WTC11 (cell line): ENCODE results near the gene CD276. TPM values are rescaled to one million over a fixed set of nuclear protein-coding genes. Genes with fewer than 3 reads are reported as not detected.

Experiments
- ATAC-seq: fragments of 200-7000 bp; cut with Tn5 transposase; 2 replicates; pipeline ENCODE4 v1.10.0; 2021; ENCODE audit warnings: mild to moderate bottlenecking, moderate library complexity
- CTCF ChIA-PET: fragments of 300-600 bp; sonication (Branson Sonifier 250); formaldehyde crosslinking; loops from one replicate; lab custom pipeline; 2021; ENCODE audit warnings: antibody characterized with exemption; lab: Charles Lee
- POLR2A ChIA-PET: fragments of 350-600 bp; sonication (Branson Sonifier 250); formaldehyde crosslinking; loops from one replicate; lab custom pipeline; 2021; ENCODE audit warnings: antibody characterized with exemption; lab: Charles Lee
- DNase-seq: peaks from one replicate; pipeline ENCODE4 v3.0.0; 2021; ENCODE audit warnings: low spot score
- H3K27ac Mint-ChIP-seq: 2 replicates; pipeline ENCODE4 v1.8.0; 2021; ENCODE audit warnings: mixed read lengths
- H3K27me3 Mint-ChIP-seq: 2 replicates; pipeline ENCODE4 v1.8.0; 2021; ENCODE audit warnings: low read depth, mild to moderate bottlenecking, moderate library complexity, mixed read lengths
- H3K36me3 Mint-ChIP-seq: 2 replicates; pipeline ENCODE4 v1.8.0; 2021; ENCODE audit warnings: mixed read lengths
- H3K4me1 Mint-ChIP-seq: 2 replicates; pipeline ENCODE4 v1.8.0; 2022; ENCODE audit warnings: mixed read lengths
- H3K4me3 Mint-ChIP-seq: 2 replicates; pipeline ENCODE4 v1.8.0; 2021; ENCODE audit warnings: mild to moderate bottlenecking, moderate library complexity, mixed read lengths
- H3K9me3 Mint-ChIP-seq: 2 replicates; pipeline ENCODE4 v1.8.0; 2021; ENCODE audit warnings: mixed read lengths
- ESRRA ChIP-seq: sonication (generic); formaldehyde crosslinking; IDR thresholded peaks from 2 replicates; pipeline ENCODE4 v1.8.1; 2022; ENCODE audit warnings: mild to moderate bottlenecking, missing genetic modification reagents, borderline replicate concordance
- NFATC4 ChIP-seq: fragments of 250-450 bp; sonication (Bioruptor Pico); IDR thresholded peaks from 2 replicates; pipeline ENCODE4 v1.9.0; 2021; ENCODE audit warnings: mild to moderate bottlenecking
- NR2C2 ChIP-seq: sonication (generic); formaldehyde crosslinking; IDR thresholded peaks from 2 replicates; pipeline ENCODE4 v1.8.0; 2022; ENCODE audit warnings: mild to moderate bottlenecking, missing genetic modification reagents
- RORB ChIP-seq: fragments of 250-450 bp; sonication (Bioruptor Pico); IDR thresholded peaks from 2 replicates; pipeline ENCODE4 v1.9.0; 2021; ENCODE audit warnings: mild to moderate bottlenecking
- ZBTB21 ChIP-seq: sonication (generic); formaldehyde crosslinking; IDR thresholded peaks from 2 replicates; pipeline ENCODE4 v1.8.1; 2023; ENCODE audit warnings: mild to moderate bottlenecking, missing genetic modification reagents, borderline replicate concordance
- ZNF232 ChIP-seq: sonication (generic); formaldehyde crosslinking; IDR thresholded peaks from 2 replicates; pipeline ENCODE4 v1.8.0; 2022; ENCODE audit warnings: mild to moderate bottlenecking, missing genetic modification reagents
- ZNF317 ChIP-seq: sonication (generic); formaldehyde crosslinking; IDR thresholded peaks from 2 replicates; pipeline ENCODE4 v1.8.1; 2023; ENCODE audit warnings: low read depth, mild to moderate bottlenecking, moderate library complexity, missing genetic modification reagents, borderline replicate concordance
- ZNF396 ChIP-seq: fragments of 250-450 bp; sonication (Bioruptor Pico); IDR thresholded peaks from 2 replicates; pipeline ENCODE4 v1.8.0; 2021; ENCODE audit warnings: mild to moderate bottlenecking, moderate library complexity, borderline replicate concordance
- ZNF671 ChIP-seq: fragments of 250-450 bp; sonication (Bioruptor Pico); IDR thresholded peaks from 2 replicates; pipeline ENCODE4 v1.8.0; 2021; ENCODE audit warnings: mild to moderate bottlenecking
- total RNA-seq: library from RNA; stranded (reverse); gene quantifications from 3 replicates; pipeline ENCODE4 v1.2.3, GENCODE V29; 2021
- TF ChIP-seq, protein P1 (sequence below): sonication (generic); formaldehyde crosslinking; IDR thresholded peaks from 2 replicates; pipeline ENCODE4 v1.8.1; 2023; ENCODE audit warnings: mild to moderate bottlenecking, moderate library complexity, missing genetic modification reagents
- TF ChIP-seq, protein P2 (sequence below): sonication (generic); formaldehyde crosslinking; IDR thresholded peaks from 2 replicates; pipeline ENCODE4 v1.8.1; 2022; ENCODE audit warnings: low read depth, mild to moderate bottlenecking, moderate library complexity, missing genetic modification reagents, borderline replicate concordance
- TF ChIP-seq, protein P3 (sequence below): sonication (generic); formaldehyde crosslinking; IDR thresholded peaks from 2 replicates; pipeline ENCODE4 v1.8.0; 2022; ENCODE audit warnings: mild to moderate bottlenecking, missing genetic modification reagents
- TF ChIP-seq, protein P4 (sequence below): sonication (generic); formaldehyde crosslinking; IDR thresholded peaks from 2 replicates; pipeline ENCODE4 v1.8.1; 2023; ENCODE audit warnings: mild to moderate bottlenecking, missing genetic modification reagents
- TF ChIP-seq, protein P5 (sequence below): fragments of 200-600 bp; IDR thresholded peaks from 2 replicates; pipeline ENCODE4 v1.8.0; 2022; ENCODE audit warnings: antibody characterized with exemption
- TF ChIP-seq, protein P6 (sequence below): fragments of 250-450 bp; sonication (Bioruptor Pico); IDR thresholded peaks from 2 replicates; pipeline ENCODE4 v1.9.0; 2021; ENCODE audit warnings: mild to moderate bottlenecking
- TF ChIP-seq, protein P7 (sequence below): sonication (generic); formaldehyde crosslinking; IDR thresholded peaks from 2 replicates; pipeline ENCODE4 v1.8.0; 2023; ENCODE audit warnings: mild to moderate bottlenecking, missing genetic modification reagents
- TF ChIP-seq, protein P8 (sequence below): sonication (generic); formaldehyde crosslinking; IDR thresholded peaks from 2 replicates; pipeline ENCODE4 v1.8.0; 2022; ENCODE audit warnings: mild to moderate bottlenecking, missing genetic modification reagents
- TF ChIP-seq, protein P9 (sequence below): sonication (generic); formaldehyde crosslinking; IDR thresholded peaks from 2 replicates; pipeline ENCODE4 v1.8.1; 2022; ENCODE audit warnings: mild to moderate bottlenecking, moderate library complexity, missing genetic modification reagents

The CD276 gene
- total RNA-seq, 1 experiment from 2014 or later = 153 TPM

DNA sequence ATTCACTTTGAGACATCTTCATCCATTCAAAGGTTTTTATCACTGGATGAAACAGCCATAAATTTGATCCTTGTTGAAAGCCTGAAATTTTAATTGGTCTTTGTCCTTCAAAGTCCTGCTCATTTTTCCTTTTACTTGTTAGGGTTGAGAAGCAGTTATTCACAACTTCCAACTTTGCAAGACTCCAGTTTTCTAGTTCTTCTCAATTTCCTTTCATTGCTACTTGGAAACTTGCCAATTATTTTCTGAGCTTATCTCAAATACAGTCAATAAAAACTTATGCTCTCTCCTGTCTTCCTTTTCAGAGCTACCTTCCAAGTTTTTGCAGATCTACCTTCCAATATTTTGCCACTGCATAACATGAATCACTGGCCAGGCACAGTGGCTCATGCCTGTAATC lies 23.7 kb upstream of the CD276 start (continued):
- TF ChIP-seq, protein P1, sequence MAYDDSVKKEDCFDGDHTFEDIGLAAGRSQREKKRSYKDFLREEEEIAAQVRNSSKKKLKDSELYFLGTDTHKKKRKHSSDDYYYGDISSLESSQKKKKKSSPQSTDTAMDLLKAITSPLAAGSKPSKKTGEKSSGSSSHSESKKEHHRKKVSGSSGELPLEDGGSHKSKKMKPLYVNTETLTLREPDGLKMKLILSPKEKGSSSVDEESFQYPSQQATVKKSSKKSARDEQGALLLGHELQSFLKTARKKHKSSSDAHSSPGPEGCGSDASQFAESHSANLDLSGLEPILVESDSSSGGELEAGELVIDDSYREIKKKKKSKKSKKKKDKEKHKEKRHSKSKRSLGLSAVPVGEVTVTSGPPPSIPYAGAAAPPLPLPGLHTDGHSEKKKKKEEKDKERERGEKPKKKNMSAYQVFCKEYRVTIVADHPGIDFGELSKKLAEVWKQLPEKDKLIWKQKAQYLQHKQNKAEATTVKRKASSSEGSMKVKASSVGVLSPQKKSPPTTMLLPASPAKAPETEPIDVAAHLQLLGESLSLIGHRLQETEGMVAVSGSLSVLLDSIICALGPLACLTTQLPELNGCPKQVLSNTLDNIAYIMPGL (CRISPR knock-in tag) = no peak
- TF ChIP-seq, protein P2, sequence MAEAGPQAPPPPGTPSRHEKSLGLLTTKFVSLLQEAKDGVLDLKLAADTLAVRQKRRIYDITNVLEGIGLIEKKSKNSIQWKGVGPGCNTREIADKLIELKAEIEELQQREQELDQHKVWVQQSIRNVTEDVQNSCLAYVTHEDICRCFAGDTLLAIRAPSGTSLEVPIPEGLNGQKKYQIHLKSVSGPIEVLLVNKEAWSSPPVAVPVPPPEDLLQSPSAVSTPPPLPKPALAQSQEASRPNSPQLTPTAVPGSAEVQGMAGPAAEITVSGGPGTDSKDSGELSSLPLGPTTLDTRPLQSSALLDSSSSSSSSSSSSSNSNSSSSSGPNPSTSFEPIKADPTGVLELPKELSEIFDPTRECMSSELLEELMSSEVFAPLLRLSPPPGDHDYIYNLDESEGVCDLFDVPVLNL (CRISPR knock-in tag) = no peak
- TF ChIP-seq, protein P3, sequence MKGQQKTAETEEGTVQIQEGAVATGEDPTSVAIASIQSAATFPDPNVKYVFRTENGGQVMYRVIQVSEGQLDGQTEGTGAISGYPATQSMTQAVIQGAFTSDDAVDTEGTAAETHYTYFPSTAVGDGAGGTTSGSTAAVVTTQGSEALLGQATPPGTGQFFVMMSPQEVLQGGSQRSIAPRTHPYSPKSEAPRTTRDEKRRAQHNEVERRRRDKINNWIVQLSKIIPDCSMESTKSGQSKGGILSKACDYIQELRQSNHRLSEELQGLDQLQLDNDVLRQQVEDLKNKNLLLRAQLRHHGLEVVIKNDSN (CRISPR knock-in tag) = no peak
- TF ChIP-seq, protein P4, sequence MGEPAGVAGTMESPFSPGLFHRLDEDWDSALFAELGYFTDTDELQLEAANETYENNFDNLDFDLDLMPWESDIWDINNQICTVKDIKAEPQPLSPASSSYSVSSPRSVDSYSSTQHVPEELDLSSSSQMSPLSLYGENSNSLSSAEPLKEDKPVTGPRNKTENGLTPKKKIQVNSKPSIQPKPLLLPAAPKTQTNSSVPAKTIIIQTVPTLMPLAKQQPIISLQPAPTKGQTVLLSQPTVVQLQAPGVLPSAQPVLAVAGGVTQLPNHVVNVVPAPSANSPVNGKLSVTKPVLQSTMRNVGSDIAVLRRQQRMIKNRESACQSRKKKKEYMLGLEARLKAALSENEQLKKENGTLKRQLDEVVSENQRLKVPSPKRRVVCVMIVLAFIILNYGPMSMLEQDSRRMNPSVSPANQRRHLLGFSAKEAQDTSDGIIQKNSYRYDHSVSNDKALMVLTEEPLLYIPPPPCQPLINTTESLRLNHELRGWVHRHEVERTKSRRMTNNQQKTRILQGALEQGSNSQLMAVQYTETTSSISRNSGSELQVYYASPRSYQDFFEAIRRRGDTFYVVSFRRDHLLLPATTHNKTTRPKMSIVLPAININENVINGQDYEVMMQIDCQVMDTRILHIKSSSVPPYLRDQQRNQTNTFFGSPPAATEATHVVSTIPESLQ (CRISPR knock-in tag) = no peak
- TF ChIP-seq NFATC4 (CRISPR knock-in tag) (no peak), ZBTB21 (CRISPR knock-in tag) (no peak), NR2C2 (CRISPR knock-in tag) (no peak), ZNF317 (CRISPR knock-in tag) (no peak), ESRRA (CRISPR knock-in tag) (no peak)
- TF ChIP-seq, protein P5, sequence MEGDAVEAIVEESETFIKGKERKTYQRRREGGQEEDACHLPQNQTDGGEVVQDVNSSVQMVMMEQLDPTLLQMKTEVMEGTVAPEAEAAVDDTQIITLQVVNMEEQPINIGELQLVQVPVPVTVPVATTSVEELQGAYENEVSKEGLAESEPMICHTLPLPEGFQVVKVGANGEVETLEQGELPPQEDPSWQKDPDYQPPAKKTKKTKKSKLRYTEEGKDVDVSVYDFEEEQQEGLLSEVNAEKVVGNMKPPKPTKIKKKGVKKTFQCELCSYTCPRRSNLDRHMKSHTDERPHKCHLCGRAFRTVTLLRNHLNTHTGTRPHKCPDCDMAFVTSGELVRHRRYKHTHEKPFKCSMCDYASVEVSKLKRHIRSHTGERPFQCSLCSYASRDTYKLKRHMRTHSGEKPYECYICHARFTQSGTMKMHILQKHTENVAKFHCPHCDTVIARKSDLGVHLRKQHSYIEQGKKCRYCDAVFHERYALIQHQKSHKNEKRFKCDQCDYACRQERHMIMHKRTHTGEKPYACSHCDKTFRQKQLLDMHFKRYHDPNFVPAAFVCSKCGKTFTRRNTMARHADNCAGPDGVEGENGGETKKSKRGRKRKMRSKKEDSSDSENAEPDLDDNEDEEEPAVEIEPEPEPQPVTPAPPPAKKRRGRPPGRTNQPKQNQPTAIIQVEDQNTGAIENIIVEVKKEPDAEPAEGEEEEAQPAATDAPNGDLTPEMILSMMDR = no peak

DNA sequence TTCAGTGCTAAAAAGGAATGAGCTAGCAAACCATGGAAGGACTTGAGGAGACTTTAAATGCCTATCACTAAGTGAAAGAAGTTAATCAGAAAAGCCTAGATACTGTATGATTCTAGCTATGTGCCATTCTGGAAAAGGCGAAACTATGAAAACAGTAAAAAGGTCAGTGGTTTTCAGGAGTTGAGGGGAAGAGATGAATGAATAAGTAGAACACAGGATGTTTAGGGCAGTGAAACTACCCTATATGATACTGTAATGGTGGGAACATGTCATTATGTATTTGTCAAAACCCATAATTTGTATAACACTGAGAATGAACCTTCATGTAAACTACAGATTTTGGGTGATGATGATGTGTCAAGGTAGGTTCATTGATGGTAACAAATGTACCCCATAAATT lies 9.6 kb upstream of the CD276 start:
- Mint-ChIP-seq H3K27me3 (no peaks in the 10 kb centered on the region; the same call in 1 of the 2 replicates), H3K27ac (no peak overlapping the region), H3K4me3 (no peak overlapping the region), H3K4me1 (peaks cover 7% of the 10 kb centered on the region; the same call in 1 of the 2 replicates), H3K9me3 (no peaks in the 10 kb centered on the region), H3K36me3 (no peaks in the 10 kb centered on the region)
- DNase-seq = no peak
- CTCF ChIA-PET = interaction anchor here (1.2 to 1.8 kb wide), 2 partner anchors 30 to 38 kb away, joined by 3 to 9 read pairs; no protein-coding TSS in a partner anchor
- POLR2A ChIA-PET = no interaction called here
- no peak for ATAC-seq
- TF ChIP-seq NR2C2 (CRISPR knock-in tag) = no peak
- TF ChIP-seq ZNF396 = no peak
- TF ChIP-seq, protein P6, sequence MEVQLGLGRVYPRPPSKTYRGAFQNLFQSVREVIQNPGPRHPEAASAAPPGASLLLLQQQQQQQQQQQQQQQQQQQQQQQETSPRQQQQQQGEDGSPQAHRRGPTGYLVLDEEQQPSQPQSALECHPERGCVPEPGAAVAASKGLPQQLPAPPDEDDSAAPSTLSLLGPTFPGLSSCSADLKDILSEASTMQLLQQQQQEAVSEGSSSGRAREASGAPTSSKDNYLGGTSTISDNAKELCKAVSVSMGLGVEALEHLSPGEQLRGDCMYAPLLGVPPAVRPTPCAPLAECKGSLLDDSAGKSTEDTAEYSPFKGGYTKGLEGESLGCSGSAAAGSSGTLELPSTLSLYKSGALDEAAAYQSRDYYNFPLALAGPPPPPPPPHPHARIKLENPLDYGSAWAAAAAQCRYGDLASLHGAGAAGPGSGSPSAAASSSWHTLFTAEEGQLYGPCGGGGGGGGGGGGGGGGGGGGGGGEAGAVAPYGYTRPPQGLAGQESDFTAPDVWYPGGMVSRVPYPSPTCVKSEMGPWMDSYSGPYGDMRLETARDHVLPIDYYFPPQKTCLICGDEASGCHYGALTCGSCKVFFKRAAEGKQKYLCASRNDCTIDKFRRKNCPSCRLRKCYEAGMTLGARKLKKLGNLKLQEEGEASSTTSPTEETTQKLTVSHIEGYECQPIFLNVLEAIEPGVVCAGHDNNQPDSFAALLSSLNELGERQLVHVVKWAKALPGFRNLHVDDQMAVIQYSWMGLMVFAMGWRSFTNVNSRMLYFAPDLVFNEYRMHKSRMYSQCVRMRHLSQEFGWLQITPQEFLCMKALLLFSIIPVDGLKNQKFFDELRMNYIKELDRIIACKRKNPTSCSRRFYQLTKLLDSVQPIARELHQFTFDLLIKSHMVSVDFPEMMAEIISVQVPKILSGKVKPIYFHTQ (CRISPR knock-in tag) = no peak
- TF ChIP-seq, protein P7, sequence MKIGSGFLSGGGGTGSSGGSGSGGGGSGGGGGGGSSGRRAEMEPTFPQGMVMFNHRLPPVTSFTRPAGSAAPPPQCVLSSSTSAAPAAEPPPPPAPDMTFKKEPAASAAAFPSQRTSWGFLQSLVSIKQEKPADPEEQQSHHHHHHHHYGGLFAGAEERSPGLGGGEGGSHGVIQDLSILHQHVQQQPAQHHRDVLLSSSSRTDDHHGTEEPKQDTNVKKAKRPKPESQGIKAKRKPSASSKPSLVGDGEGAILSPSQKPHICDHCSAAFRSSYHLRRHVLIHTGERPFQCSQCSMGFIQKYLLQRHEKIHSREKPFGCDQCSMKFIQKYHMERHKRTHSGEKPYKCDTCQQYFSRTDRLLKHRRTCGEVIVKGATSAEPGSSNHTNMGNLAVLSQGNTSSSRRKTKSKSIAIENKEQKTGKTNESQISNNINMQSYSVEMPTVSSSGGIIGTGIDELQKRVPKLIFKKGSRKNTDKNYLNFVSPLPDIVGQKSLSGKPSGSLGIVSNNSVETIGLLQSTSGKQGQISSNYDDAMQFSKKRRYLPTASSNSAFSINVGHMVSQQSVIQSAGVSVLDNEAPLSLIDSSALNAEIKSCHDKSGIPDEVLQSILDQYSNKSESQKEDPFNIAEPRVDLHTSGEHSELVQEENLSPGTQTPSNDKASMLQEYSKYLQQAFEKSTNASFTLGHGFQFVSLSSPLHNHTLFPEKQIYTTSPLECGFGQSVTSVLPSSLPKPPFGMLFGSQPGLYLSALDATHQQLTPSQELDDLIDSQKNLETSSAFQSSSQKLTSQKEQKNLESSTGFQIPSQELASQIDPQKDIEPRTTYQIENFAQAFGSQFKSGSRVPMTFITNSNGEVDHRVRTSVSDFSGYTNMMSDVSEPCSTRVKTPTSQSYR = no peak
- TF ChIP-seq ZNF671 = no peak
- TF ChIP-seq, protein P3 (CRISPR knock-in tag) = no peak
- TF ChIP-seq, protein P8, sequence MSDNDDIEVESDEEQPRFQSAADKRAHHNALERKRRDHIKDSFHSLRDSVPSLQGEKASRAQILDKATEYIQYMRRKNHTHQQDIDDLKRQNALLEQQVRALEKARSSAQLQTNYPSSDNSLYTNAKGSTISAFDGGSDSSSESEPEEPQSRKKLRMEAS (CRISPR knock-in tag) = no peak
- TF ChIP-seq RORB (CRISPR knock-in tag) = no peak
- TF ChIP-seq, protein P9, sequence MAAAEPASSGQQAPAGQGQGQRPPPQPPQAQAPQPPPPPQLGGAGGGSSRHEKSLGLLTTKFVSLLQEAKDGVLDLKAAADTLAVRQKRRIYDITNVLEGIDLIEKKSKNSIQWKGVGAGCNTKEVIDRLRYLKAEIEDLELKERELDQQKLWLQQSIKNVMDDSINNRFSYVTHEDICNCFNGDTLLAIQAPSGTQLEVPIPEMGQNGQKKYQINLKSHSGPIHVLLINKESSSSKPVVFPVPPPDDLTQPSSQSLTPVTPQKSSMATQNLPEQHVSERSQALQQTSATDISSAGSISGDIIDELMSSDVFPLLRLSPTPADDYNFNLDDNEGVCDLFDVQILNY (CRISPR knock-in tag) = no peak
- no peak for TF ChIP-seq ZNF232
